HG02623 (cell line): ENCODE results near the gene PPP1R3G.

Experiments used
- ATAC-seq: cut with Tn5 transposase; IDR thresholded peaks from one replicate; pipeline ENCODE4 v1.9.1; 2021; ENCODE audit warnings: moderate library complexity; ENCODE audit not compliant: unreplicated experiment

Gene PPP1R3G

GRCh38 chr6:5071216-5071615, 13.9 kb upstream of the PPP1R3G start:
- ATAC-seq, result no peak

- no peak for ATAC-seq
These were observed 12.7 kb upstream of the PPP1R3G start for GRCh38 chr6:5072440-5072839.

DNA sequence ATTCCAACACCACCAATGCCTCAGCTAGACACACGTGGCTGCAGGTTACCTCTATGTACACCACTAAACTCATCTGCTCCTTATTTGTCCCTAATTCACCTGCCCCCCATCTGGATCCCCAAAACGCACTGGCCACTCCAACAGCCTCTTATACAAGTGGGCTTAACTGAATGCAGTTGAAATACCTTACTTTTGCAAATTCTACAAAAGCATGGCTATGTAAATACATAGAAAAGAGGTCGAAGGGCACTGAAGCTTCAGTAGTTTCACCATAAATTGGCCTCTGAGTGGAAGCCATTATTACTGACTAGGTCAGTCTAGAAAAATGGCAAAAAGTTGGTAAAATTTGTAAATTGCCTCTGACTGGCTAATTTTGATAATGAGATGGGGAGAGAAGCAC, 11.1 kb upstream of the PPP1R3G start:
- ATAC-seq, result no peak

DNA sequence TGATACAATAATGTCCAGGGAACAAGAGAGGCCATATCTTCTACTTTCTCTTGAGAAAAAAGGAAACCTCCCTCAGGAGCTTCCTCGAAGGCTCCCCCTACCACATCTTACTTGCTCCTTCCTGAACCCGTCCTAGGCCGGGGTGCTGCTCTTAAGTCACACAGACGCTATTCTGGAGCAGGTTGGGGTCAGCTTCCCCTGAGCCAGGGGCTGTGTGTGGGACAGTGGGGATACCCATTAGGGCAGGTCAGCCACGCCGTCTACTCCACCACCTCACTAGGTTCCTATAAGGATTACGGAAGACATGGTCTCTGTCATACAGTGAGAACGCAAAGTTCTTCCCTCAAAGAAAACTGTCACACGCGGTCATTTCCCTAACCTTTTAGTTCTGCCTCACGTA, 8.2 kb upstream of the PPP1R3G start:
- no peak for ATAC-seq

DNA sequence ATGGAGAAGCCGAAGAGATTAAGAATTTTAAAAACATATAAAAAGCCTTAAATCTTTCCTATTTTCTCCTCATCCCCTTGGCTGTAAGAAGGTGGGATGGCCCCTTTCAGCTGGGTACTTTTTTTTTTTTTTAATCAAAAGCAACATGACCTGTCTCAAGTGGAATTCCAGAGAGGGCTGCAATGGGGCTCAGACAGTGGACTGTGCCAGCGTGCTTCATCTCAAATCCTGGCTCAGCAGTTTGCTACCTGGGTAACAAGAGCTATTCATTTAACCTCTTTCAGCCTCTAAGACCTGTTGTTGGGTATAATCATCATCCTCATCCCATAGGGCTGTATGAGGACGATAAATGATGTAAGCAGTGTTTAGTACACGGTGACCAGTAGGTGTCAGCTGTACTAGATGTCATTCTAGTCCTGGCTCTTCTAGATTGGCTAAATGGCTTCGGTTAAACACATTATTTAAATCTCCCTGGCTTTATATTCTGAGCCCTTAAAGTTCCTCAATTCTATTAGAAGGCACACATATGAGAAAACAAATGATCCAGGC, 6.9 kb upstream of the PPP1R3G start:
- ATAC-seq, result no peak

DNA sequence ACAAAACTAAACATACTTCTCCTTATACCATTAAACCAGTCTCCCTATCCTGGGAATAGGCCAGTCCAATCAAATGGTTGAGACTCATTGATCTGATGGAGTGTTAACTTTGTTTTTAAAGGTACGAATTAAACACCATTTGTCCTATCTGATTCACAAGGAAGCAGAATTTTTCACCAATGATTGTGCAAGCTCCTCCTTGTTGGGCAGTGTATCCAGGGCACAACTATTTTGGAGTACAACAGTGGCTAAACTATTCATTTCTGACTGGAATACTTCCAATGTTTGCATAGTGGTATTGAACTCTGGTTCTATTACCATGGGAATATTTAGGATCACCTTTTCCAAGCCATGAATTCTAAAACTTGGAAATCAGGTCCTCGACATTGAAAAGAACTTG, 5.4 kb upstream of the PPP1R3G start:
- no peak for ATAC-seq

- no peak for ATAC-seq
These were observed 4.6 kb upstream of the PPP1R3G start for GRCh38 chr6:5080574-5080973.

GRCh38 chr6:5081182-5081581, 4.0 kb upstream of the PPP1R3G start:
- no peak for ATAC-seq

DNA sequence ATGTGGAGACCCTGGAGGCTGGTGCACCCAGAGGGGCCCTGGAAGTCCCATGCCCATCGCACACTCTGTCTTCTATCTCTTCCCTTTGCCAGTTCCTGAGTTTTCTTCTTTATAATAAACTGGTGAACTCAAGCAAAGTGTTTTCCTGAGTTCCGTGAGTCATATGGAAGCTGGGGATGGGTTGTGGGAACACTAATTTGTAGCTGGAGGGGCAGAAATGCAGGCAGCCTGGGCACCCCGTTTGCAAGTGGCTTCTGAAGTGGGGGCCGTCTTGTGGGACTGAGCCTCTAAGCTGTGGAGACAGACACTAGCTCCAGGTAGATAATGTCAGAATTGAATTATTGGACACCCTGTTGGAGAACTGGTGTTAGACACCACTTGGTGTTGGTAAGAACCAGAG, 3.2 kb upstream of the PPP1R3G start:
- ATAC-seq, result no peak

- ATAC-seq, result no peak
These were observed 2.4 kb upstream of the PPP1R3G start for GRCh38 chr6:5082487-5083306.

DNA sequence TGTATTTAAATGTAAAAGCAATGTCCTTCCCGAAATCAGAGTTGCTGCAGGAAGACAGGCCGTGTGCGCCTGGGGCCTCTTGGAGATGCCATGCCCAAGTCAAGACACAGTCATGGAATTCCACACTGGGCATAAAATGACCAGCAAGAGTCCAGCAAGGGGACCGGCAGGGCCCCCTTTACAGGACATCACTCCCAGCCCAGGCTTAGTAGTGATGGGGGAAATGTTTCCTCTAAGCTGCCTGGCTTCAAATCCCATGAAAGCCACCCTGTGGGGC, 1.9 kb upstream of the PPP1R3G start:
- ATAC-seq, result no peak

DNA sequence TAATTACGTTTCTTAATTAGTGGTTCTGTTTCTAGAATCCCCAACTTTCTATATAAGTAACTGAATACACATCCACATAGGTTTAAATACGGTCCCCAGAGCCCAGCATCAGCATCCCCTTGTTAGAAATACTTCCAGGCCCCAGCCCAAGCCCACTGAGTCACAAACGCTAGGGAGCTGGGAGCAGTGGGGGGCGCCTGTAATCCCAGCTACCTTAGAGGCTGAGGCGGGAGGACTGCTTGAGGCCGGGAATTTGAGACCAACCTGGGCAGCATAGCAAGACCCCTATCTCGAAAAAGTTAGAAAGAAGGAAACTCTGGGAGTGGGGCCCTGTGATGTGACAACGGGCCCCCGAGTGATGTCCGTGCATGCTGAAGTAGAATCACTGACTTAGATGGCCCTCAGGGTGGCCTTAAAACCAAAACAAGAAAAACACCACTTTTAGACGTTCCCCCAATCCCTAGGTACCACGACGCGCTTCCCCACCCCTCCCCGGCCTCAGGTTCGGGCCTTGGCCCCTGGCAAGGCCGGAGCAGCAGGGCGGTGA, 1.3 kb upstream of the PPP1R3G start:
- ATAC-seq, result no peak

GRCh38 chr6:5084360-5084780, 771 bp upstream of the PPP1R3G start:
- peak; percentile 31 for ATAC-seq

- ATAC-seq, result no peak
These were observed 630 bp downstream of the PPP1R3G start for GRCh38 chr6:5085648-5086293.

DNA sequence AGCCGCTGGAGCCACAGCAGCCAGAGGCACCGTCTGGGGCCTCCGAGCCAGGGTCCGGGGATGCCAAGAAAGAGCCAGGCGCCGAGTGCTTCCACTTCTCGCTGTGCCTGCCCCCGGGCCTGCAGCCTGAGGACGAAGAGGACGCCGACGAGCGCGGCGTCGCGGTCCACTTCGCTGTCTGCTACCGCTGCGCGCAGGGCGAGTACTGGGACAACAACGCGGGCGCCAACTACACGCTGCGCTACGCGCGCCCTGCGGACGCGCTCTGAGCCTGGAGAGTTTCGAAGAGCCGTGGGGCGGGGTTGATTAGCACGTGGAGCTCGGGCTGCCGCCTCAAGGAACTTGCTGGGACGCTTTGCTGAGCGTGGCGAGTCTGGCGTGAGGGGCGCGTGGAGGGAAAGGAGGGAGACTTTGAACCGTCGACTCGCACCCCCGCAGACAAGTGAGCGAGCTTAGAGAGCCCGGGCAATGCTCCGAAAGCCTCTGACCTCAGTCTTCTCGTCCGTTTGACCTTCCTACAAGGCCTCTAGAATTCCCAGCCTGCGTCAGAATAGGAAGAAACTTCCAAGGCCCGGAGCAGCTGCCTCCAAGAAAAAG, 1.3 kb downstream of the PPP1R3G start:
- ATAC-seq, result no peak

DNA sequence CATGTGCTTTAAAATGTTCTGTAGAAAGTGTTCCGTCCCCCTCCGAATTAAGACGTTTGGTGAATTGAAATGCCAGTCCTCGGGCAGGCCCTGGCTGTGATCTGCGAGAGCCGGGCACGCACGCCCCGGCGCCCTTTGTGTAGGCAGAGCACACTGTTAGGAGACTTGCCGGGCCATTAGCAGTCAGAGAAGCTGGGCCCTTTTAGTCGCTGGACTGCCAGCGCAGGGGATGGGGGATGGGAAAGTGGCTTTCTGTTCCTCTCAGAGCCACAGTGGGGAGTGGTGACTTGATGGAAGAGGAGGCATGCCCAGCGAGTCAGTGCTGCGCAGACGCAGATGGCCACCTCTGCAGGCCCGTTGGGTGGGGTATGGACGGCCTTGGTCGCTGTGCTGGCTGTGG, 2.2 kb downstream of the PPP1R3G start:
- ATAC-seq, result no peak

DNA sequence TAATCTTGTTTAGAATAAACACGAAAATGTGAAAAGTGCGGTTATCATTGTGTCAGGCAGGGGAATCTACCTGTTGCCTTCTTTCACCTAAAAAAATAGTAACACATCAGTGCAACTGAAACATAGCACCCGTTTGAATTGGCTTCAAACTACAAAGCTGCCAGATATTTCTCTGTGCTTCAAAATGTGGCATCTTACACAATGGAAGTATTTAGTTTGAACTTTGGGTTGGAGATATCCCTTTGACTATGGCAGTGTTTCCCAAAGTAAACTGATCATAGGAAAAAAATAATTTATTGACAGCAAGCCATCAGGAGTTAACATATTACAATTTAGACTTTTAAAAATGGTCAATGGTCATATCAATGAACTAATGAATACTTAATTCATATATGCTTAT, 3.6 kb downstream of the PPP1R3G start:
- no peak for ATAC-seq

GRCh38 chr6:5089481-5090438, 4.6 kb downstream of the PPP1R3G start:
- ATAC-seq, result no peak

- no peak for ATAC-seq
These were observed 5.5 kb downstream of the PPP1R3G start for GRCh38 chr6:5090603-5091002.

DNA sequence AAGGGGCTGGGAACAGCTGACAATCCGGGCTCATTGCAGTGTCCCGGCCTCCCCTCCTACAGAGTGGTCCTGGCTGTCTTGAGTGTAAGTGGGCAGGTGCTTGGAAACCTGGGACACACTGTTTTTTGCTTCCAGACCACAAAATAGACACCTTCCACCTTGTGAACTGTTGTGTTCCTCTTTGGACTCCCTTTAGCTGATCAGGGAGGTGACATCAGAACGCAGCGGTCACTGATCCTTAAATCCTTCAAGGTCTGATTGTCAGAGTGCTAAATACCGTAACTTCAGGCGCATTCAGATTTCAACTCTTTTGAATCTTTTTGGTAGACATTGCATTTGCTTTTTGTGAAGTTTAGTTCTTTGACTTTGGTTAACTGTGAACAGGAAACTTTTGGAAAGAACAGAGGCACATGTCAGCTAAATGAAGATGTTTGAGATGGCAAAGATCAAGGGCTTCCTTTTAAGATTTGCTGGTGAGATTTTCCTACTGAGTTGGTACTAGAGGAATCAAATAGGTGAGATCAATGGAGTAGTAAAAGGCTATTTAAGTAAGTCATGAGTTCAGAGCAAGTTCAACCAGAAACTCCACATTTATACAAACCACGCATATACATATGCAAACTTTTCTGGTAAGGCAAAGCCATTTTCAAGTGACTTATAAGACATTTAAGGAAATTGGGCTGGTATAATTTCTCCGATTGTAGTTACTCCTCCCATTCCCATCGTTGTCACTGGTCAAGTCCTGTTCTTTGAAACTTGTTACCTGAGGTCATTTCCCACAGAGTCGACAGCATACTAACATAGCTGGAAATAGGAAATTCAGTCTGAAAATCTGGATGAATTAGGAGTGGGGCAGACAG, 6.3 kb downstream of the PPP1R3G start:
- no peak for ATAC-seq
